Brain pericyte (primary cell): ENCODE data around the gene C16orf95.

Source experiments
- DNase-seq: peaks from one replicate; pipeline ENCODE4 v3.0.0-alpha.2; 2012; ENCODE audit warnings: low read depth, low spot score

C16orf95 gene

DNA sequence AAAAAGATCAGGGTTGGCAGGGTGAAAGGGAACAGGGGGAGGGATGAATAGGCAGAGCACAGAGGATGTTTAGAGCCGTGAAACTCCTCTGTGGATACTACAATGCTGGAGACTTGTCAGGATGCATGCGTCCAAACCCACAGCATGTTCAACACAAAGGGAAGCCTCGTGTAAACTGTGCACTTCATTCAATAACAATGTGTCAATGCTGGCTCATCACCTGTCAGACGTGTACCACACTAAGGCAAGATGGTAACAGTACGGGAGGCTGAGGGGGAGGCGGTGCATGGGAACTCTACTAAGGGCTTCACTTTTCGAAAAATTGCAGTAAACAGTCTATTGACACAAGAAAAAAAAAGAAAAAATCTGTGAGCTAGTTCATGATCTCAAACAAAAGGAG lies 63.7 kb downstream of the C16orf95 start:
- DNase-seq, result no peak
